Activated CD4-positive, CD25-positive, alpha-beta regulatory T cell (primary cell): ENCODE measurements around the gene HSBP1L1.

ENCODE experiments used
- DNase-seq, 4 experiments: peaks; one replicate each; lab custom pipeline; 2025; lab: John Stamatoyannopoulos, UW

The HSBP1L1 gene

DNA sequence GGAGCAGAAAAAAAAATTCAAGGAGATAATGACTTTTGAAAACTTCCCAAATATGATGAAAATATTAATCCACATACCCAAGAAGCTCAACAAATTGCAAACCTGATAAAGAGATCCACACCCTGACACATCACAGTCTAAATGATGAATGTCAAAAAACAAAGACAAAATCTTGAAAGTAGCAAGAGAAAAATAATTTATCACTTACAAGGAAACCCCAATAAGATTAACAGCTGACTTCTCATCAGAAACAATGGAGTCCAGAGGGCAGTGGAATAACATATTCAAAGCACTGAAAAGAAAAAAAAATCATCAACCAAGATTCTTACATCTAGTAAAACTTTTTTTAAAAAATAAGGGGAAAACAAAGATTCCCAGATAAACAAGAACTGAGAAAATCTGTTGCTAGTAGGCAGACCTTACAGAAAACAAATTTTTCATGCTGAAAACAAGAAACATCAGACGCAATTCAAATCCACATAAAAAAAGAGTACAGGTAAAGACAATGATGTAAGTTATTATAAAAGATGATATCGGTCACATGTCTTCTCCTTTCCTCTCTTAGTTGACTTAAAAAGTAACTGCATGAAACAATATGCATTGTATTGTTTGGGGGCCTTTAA is 34.3 kb upstream of the HSBP1L1 start:
- no peak for DNase-seq

DNA sequence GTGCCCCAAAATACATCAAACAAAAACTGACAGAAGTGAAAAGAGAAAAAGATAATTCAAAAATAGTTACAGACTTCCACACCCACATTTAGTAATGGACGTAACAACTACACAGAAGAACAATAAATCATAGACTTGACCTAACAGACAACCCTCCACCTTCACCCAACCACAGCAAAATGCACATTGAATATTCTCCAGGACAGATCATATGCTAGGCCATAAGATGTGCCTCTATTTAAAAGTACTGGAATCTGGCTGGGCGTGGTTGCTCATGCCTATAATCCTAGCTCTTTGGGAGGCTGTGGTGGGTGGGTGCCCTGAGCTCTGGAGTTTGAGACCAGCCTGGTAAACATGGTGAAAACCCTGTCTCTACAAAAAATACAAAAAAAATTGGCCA is 33.0 kb upstream of the HSBP1L1 start:
- no peak for DNase-seq

- no peak for DNase-seq
Observed at GRCh38 chr18:79932907-79933306, 31.5 kb upstream of the HSBP1L1 start.

DNA sequence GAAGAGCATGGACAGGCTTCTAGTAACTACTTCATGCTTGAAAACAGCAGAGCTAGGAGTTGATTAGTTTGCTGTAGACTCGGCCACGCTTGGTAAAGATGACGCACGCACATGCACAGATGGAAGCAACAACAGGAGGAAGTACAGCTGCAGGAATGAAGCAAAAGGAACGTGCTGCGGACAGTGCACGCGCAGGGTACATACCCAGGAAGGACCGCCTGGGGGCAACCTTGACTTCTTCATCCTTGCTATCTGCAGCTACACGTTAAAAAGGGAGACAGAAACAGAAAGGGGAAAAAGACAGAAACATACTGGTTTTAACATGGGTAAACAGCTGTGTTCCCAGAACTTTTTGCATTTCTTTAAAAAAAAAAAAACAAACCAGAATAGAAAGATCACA is 30.7 kb upstream of the HSBP1L1 start:
- no peak for DNase-seq

DNA sequence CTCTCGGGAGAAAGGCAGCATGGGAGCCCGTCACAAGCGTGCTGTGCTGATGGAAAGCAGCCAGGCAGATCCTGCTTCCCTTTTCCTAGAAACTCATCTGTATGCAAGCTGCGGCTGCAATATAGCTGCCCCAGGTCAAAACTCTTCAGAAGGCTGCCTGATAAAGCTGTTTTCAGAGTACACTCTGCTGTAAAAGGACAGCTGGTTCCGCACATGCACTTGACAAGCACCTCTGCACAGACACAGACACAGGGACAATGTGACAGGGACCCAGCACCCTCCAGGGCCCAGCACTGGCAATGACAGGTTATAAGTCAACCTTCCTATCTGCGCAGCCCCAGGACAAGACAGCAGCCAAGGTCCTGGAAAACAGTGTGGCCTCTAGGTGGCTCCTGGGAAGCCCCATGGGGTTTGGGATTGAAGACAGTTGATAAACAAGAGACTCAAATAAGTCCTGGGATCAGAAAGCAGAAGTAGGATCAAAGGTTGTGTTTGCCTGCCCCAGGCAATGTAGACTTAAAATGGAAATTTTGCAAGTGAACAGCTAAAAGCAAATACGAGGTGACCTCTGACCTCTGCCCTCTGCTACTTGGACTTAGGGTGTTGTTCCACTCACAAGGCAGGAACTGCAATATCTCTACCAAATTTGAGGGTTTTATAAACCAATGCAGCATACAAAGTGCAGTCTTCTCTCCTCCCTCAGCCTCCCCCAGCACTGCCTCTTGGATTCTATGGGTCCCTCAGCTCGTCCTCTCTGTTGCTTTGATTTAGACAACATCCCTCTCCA is 29.9 kb upstream of the HSBP1L1 start:
- no peak for DNase-seq

GRCh38 chr18:79935098-79935480 is 29.4 kb upstream of the HSBP1L1 start:
- DNase-seq = no peak

DNA sequence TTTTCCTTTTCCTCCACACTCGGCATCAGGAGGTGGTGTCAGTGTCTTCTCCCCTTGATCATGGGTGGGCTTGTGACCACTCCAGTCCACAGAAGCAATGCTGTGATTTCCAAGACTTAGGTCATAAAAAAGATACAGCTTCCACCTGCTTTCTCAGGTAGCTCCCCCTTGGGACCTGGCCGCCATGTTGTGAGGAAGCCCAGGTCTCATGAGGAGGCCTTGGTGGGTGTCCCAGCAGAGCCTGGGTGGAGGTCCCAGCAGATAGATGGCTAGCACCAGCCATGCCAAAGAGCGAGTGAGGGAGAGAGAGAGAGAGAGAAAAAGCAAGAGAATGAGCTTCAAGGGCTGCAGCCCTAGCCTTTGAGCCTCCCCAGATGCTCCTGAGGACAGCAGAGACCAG is 28.9 kb upstream of the HSBP1L1 start:
- DNase-seq = no peak

- no peak for DNase-seq
Observed at GRCh38 chr18:79935925-79936324, 28.5 kb upstream of the HSBP1L1 start.

DNA sequence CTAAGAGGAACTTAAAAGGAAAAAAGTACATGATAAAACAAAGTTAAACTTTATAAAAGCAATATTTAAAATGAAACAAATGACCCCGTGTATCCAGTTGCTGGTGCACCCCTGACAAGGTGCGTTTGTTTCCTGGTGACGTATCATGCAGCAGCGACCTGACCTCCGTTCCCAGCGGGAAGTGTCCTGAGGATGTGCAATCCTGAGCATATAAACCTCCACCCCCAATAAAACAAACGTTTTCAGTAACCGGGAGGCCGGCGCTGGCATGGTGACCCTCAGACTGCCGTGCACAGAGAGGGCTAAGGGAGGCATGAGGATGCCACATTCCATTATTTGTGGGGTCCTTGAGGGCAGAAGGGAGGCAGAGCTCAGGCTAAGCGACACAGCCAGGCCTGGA is 27.8 kb upstream of the HSBP1L1 start:
- DNase-seq = no peak

DNA sequence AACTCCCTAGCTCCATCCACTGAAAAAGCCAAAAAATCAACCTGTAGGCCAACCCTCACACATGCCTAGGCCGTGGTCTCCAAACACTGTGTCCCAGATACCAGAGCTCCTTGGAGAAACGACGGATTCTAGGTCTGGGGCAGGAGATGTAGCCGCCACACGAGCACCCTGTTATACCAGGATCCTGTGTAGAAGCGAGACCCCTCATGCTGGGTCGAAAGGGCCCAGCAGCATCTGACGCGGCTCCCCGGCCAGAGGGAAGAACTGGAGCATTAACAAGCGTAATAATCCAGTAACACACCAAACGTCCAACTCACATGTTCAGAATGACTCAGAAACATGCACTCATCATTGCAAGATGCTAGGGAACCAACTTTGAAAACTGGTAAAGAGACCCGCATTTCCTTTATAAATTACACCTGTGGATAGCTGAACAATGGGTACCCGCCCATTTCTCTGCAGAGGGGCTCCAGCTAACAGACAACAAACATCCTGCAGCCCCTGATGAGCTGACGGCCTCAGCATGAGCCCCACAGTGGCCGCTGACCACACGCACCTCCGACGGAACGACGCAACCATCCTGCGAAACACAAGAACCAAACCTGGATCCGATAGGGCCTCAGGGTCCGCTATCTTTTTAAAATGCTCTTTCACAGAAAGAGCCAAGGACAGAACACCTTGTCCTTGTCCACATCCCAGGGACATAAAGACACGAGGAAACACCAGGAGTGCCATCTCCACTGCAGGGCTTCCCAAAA is 27.2 kb upstream of the HSBP1L1 start:
- DNase-seq = no peak

GRCh38 chr18:79938196-79938595 is 26.2 kb upstream of the HSBP1L1 start:
- no peak for DNase-seq

DNA sequence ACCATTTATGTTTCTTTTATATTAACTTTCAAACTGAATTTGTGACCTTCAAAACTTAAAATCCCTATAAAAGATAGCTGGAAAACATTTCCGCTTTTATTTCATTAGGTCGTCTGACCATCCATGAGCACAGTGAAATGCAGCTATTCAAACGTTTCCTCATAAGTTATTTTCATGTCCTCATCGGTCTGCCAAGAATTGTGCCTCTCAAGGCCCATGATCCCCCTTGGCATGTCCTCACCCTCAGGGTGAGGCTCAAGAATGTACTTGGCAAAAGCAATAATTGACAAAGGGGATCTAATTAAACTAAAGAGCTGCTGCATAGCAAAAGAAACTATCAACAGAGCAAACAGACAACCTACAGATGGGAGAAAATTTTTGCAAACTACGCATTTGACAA is 25.3 kb upstream of the HSBP1L1 start:
- DNase-seq = no peak

GRCh38 chr18:79940126-79940813 is 24.2 kb upstream of the HSBP1L1 start:
- no peak for DNase-seq

DNA sequence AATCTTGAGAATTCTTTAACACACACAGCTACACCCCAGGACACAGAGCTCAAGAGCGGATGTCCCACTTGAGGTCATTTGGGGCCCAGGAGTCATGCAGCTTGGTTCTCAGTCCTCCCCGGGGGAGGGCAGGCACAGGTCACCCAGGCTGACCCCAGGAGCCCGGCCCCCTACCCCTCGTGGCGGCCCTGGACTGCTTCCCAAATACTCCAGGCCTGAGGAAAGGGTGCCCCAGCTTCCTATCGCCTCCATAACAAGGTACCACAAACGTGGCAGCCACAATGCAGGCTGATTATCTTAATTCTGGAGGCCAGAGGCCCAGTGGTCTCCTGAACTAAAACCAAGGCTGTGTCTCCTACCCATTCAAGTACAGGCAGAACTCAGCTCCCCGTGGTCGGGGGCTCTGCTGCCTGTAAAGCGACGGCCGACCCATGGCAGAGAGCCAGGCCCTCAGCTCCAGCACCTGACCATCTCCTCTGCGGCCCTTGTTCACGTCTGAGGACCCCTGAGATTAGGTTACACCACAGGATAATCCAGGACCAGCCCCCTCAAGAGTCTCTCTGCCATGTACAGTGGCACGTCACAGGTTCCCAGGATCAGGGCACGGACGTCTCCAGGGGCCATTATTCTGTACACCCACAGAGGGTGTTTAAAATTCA is 23.5 kb upstream of the HSBP1L1 start:
- no peak for DNase-seq

- DNase-seq = no peak
Observed at GRCh38 chr18:79941473-79942119, 22.8 kb upstream of the HSBP1L1 start.

DNA sequence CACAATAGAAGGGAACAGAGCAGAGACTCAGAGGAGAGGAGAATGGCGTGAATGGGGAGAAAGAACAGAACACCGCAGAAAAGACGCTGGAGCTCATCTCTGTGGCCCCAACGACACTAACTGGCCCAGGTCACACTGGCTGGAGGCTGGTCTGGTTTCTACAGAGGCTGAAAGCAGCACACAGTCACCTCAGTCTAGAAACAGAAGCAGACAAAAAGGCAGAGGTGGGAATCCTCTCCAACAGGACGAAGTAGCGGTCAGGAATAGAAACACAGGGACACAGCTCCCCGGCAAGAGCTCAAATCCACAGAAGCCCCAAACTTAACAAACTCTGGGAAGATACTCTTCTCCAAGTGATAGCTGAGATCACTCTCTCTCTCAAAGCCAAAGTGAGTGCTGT is 22.2 kb upstream of the HSBP1L1 start:
- DNase-seq = no peak

DNA sequence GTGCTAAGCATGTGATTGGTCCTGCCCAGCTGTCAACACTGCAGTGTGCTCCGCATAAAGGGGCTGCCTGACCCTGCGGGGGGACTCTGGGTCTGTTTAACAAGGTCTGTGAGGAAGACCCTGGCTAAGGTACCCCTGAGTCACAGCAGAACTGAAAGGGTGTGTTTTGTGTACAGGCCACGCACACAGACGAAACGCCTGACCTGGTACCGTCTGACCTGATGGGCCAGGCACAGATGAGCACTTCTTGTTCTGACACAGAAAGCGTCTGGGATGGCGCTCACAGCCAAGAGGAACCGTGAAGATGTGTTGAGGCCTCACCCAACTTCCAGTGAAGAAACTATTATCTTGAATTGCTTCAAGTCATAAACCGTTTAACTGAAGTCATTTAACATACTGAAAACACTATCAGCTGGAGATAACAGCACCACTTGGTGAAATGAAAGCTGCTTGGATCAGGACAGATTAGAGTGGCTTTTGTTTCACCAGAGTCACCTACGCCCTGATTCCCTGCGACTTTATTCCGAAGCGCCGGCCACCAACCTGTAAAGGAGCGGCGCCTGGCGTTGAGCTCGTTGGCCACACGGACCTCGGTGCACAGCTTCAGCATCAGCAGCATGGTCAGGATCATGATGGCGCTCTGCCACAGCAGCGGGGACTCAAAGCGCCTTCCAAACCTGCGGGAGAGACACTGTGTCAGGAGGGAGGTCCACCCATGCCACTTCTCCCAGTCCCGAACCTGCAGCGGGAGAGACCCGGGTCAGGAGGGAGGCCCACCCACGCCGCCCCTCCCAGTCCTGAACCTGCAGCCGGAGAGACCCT is 21.4 kb upstream of the HSBP1L1 start:
- DNase-seq = no peak

GRCh38 chr18:79943608-79944125 is 20.8 kb upstream of the HSBP1L1 start:
- no peak for DNase-seq

- no peak for DNase-seq
Observed at GRCh38 chr18:79944126-79944731, 20.2 kb upstream of the HSBP1L1 start.

- DNase-seq = no peak
Observed at GRCh38 chr18:79944746-79945117, 19.7 kb upstream of the HSBP1L1 start.
